ENCODE data around the gene PMFBP1.

GRCh38 chr16:72202014-72202413, 30.1 kb upstream of the PMFBP1 start:
- no peak for TF ChIP-seq CTCF (IDR thresholded peaks at IDR 0.05)
- no peak for TF ChIP-seq POLR2A (IDR thresholded peaks at IDR 0.05)

Measured in uterus (tissue), 2 donors.